Stomach (tissue), 9 donors: ENCODE results near the gene FMN1. TPM values are rescaled to one million over a fixed set of nuclear protein-coding genes. Genes with fewer than 3 reads are reported as not detected.

ENCODE experiments used
- DNase-seq, 2 donors: peaks; one replicate each; pipeline versions ENCODE4 v3.0.0 to v3.0.0-alpha.2; 2013 to 2019
- H3K27ac ChIP-seq, 5 donors: fragments of 200-600 bp in 4 of 5; sonication (generic) in 4 of 5; one replicate each; pipeline ENCODE4 v1.5.1; 2013 to 2019; ENCODE audit warnings: mild to moderate bottlenecking in 1 of 5, moderate library complexity in 1 of 5
- H3K27me3 ChIP-seq, 3 donors: fragments of 200-600 bp; sonication (generic); one replicate each; pipeline ENCODE4 v1.5.1; 2017 to 2019; ENCODE audit warnings: mixed run types in 1 of 3
- H3K36me3 ChIP-seq, 4 donors: fragments of 200-600 bp; sonication (generic); 1 replicate in 3 of 4; 2 replicates in 1 of 4; pipeline ENCODE4 v1.5.1; 2016 to 2019
- H3K4me1 ChIP-seq, 4 donors: fragments of 200-600 bp; sonication (generic); one replicate each; pipeline ENCODE4 v1.5.1; 2016 to 2019
- H3K4me3 ChIP-seq, 4 donors: fragments of 200-600 bp; sonication (generic) in 3 of 4; one replicate each; pipeline ENCODE4 v1.5.1; 2016 to 2019; ENCODE audit warnings: mild to moderate bottlenecking in 1 of 4
- H3K9me3 ChIP-seq, 4 donors: fragments of 200-600 bp; sonication (generic); one replicate each; pipeline ENCODE4 v1.5.1; 2016 to 2019
- EP300 ChIP-seq: sonication (generic); formaldehyde crosslinking; IDR thresholded peaks from one replicate; pipeline ENCODE4 v1.6.1; 2017; ENCODE audit warnings: antibody characterized with exemption
- POLR2A ChIP-seq, 4 donors: fragments of 450-650 bp; IDR thresholded peaks; one replicate each; pipeline ENCODE4 v1.6.1; 2016; ENCODE audit warnings: antibody characterized with exemption in 4 of 4, control low read depth in 2 of 4, mild to moderate bottlenecking in 1 of 4, moderate library complexity in 1 of 4
- POLR2AphosphoS5 ChIP-seq, 3 donors: sonication (generic); formaldehyde crosslinking; IDR thresholded peaks; one replicate each; pipeline ENCODE4 v1.6.1; 2016; ENCODE audit warnings: antibody characterized with exemption in 3 of 3
- WGBS, 5 donors: extraction: QIAGEN DNeasy Blood & Tissue Kit in 3 of 5; methylation state at CpG; one replicate each; pipeline versions ENCODE4 v1.1.5 to v1.1.7; 2013 to 2018; 5-methylcytosine and 5-hydroxymethylcytosine counted together
- intact Hi-C: fragments of 100-400 bp; cut with DNase I; formaldehyde crosslinking; loops from one replicate; pipeline ENCODE4 v1.15.1; 2023; ENCODE audit warnings: low total_unique reads
- polyA plus RNA-seq, 3 donors: library from polyadenylated mRNA; stranded (reverse); fragments of 200-250 nt; gene quantifications; one replicate each; pipeline ENCODE4 v1.2.3, GENCODE V29; 2013
- total RNA-seq, 5 donors: library from RNA; depleted of rRNA; stranded (reverse); fragments of >200 nt; gene quantifications; one replicate each; pipeline versions ENCODE4 v1.1.0 to v1.2.3, GENCODE V29; 2014 to 2016
- TF ChIP-seq, protein P1 (sequence below), 7 experiments: fragments of 450-650 bp in 4 of 7; fragments of 200-600 bp in 3 of 7; sonication (generic) in 3 of 7; IDR thresholded peaks; one replicate each; pipeline ENCODE4 v1.5.1; 2016 to 2019; ENCODE audit warnings: antibody characterized with exemption in 7 of 7, control low read depth in 2 of 7, mild to moderate bottlenecking in 1 of 7
- donor health status: healthy with polysubstance abuse.
- donor health status: Bipolar disorder and iron deficiency.
- donor health status: healthy.

The FMN1 gene
- total and polyA plus RNA-seq, 8 donors, result 0.40 to 58.0 (median 22.9) TPM

DNA sequence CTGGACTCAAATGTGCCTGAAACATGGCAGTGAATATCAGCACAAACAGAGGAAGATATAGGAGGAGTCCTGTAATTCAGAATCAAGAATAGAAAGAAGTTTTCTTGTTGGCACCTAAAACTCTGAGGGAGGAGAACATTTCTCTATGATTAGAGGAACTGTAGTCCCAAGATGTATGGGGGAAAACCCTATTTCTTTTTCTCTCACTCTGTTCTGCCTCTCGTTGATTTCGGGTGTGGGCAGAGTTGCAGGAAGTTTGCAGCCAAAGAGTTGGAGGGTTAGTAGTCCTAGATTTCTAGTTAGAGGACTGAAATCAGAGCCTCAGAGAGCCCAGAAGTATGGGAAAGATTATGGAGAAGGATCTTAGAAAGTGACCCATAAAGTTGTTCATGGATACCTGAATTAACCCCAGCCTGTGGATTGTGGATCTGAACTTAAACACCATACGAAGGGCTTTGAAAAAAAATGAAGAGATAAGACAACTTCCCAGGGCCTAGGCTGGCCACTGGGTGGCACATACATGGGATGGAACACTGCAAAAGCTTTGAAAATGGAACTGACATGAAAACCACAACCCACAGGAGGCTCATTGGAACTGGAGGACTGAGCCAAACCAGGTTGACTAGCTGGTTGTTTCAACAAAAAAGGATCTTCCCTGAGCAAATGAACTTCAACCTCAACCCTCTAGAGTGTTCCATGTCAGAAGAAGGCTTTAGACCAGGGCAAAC lies 34.6 kb downstream of the FMN1 start:
- DNase-seq, result no peak
- 53 to 65% (median 59%) methylated on average over 3 of the region's 3 CpGs for WGBS, 5 donors
- intact Hi-C loops, result no loop called here
- Histone ChIP-seq H3K27me3 (no peaks in the 10 kb centered on the region), H3K4me1 (no peaks in the 10 kb centered on the region), H3K36me3 (no peaks in the 10 kb centered on the region), H3K4me3 (no peak overlapping the region), H3K9me3 (no peaks in the 10 kb centered on the region), H3K27ac (peak overlapping the region in 1 of 5 donors; percentile 80)
- TF ChIP-seq POLR2A (IDR thresholded peaks at IDR 0.05), result no peak
- TF ChIP-seq, protein P1, sequence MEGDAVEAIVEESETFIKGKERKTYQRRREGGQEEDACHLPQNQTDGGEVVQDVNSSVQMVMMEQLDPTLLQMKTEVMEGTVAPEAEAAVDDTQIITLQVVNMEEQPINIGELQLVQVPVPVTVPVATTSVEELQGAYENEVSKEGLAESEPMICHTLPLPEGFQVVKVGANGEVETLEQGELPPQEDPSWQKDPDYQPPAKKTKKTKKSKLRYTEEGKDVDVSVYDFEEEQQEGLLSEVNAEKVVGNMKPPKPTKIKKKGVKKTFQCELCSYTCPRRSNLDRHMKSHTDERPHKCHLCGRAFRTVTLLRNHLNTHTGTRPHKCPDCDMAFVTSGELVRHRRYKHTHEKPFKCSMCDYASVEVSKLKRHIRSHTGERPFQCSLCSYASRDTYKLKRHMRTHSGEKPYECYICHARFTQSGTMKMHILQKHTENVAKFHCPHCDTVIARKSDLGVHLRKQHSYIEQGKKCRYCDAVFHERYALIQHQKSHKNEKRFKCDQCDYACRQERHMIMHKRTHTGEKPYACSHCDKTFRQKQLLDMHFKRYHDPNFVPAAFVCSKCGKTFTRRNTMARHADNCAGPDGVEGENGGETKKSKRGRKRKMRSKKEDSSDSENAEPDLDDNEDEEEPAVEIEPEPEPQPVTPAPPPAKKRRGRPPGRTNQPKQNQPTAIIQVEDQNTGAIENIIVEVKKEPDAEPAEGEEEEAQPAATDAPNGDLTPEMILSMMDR (IDR thresholded peaks at IDR 0.05), result no peak
- TF ChIP-seq POLR2AphosphoS5 (IDR thresholded peaks at IDR 0.05), result no peak
- TF ChIP-seq EP300, result no peak

DNA sequence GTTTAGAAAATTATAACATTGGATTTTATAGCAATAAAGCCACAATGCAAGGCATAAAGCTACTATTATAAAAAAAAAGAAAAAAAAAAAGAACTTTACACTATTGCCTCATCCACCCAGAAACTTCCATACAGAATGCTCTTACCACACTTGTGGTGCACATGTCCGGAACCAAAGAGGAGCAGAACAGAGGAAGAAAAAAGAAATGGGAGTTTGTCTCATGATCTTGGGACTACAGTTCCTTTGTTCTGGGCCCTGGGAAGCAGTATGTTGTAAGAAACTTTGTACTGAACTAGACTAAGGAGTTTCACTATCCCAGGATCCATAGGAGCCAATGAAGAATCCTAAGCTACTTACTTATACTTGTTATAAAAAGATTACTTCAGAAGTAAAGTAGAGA lies 36.1 kb downstream of the FMN1 start:
- Histone ChIP-seq H3K27ac (no peak overlapping the region), H3K4me1 (no peaks in the 10 kb centered on the region), H3K36me3 (no peaks in the 10 kb centered on the region), H3K9me3 (no peaks in the 10 kb centered on the region), H3K27me3 (no peaks in the 10 kb centered on the region), H3K4me3 (no peak overlapping the region)
- WGBS, 5 donors, result 80 to 92% (median 89%) methylated on average over 1 of the region's 1 CpG
- TF ChIP-seq EP300, result no peak
- no peak for TF ChIP-seq POLR2AphosphoS5 (IDR thresholded peaks at IDR 0.05)
- no peak for TF ChIP-seq POLR2A (IDR thresholded peaks at IDR 0.05)
- TF ChIP-seq, protein P1 (IDR thresholded peaks at IDR 0.05), result no peak
- intact Hi-C loops, result no loop called here
- DNase-seq, result no peak

DNA sequence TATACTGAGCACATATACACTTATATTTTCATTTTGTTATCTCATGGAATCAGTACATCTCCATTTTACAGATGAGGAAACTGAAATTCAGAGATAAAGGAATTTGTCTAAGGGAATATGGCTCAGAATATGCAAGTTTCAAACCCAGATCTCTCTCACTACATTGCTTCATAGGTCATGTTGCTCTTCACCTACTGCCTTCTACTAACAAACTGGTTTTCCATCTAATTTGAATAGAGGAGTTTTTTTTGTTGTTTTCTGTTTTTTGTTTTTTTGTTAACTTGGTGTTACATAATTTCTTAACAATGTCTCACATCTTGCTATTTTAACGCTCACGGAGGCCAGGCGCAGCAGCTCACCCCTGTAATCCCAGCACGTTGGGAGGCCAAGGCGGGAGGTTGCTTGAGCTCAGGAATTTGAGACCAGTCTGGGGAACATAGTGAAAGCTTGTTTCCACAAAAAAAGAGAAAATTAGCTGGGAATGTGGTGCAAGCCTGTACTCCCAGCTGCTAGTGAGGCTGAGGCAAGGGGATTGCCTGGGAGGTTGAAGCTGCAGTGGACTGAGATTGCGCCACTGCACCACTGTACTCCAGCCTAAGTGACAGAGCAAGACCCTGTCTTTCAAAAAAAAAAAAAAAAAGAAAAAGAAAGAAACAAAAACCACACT lies 37.0 kb downstream of the FMN1 start:
- no peak overlapping the region for H3K4me3 ChIP-seq
- H3K27me3 ChIP-seq, result no peaks in the 10 kb centered on the region
- intact Hi-C loops, result no loop called here
- no peak for DNase-seq
- WGBS, 5 donors, result 88 to 100% (median 94%) methylated on average over 6 of the region's 6 CpGs
- TF ChIP-seq POLR2AphosphoS5 (IDR thresholded peaks at IDR 0.05) (no peak), EP300 (no peak), POLR2A (IDR thresholded peaks at IDR 0.05) (no peak)
- TF ChIP-seq, protein P1 (IDR thresholded peaks at IDR 0.05), result no peak
- no peaks in the 10 kb centered on the region for H3K9me3 ChIP-seq
- no peaks in the 10 kb centered on the region for H3K36me3 ChIP-seq
- no peak overlapping the region for H3K27ac ChIP-seq
- H3K4me1 ChIP-seq, result no peaks in the 10 kb centered on the region

DNA sequence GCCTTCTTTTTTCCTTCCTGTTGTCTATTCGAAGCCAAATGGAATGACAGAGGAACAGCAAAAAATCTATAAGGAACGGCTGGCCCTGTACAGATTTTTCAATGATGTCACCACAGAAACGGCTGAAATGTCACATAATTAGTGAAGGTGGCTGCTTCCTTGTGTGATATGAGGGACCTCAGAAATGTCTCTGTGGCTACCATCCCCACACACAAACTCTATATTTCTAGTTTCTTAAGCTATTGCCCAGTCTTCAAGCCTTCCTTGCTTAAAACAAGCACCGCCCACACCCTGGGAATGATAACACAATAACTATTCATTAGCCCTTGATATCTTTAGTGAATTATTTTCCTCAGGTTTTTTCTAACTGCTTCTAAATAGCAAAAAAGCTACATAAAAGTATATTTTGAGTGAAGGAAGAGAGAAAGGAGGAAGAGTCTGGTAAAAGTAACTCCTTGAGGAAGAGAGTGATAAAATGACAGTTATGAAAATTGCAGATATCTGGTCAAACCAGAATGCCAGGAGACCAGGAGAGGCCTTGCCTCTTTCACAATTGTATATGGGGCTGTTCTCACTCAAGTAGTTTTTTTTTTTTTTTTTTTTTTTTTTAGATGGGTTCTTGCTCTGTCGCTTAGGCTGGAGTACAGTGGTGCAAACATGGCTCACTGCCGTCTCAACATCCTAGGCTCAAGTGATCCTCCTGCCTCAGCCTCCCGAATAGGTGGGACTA lies 38.7 kb downstream of the FMN1 start:
- no peak overlapping the region for H3K4me3 ChIP-seq
- no peaks in the 10 kb centered on the region for H3K27me3 ChIP-seq
- no peaks in the 10 kb centered on the region for H3K9me3 ChIP-seq
- H3K4me1 ChIP-seq, result no peaks in the 10 kb centered on the region
- H3K27ac ChIP-seq, result no peak overlapping the region
- no peak for DNase-seq
- 75 to 90% (median 84%) methylated on average over 7 of the region's 7 CpGs for WGBS, 5 donors
- TF ChIP-seq POLR2AphosphoS5 (IDR thresholded peaks at IDR 0.05) (no peak), POLR2A (IDR thresholded peaks at IDR 0.05) (no peak), EP300 (no peak)
- TF ChIP-seq, protein P1 (IDR thresholded peaks at IDR 0.05), result no peak
- intact Hi-C loops, result no loop called here
- no peaks in the 10 kb centered on the region for H3K36me3 ChIP-seq
